Retina (tissue), 1 donor: ENCODE measurements around the gene PRR36.

Source experiments
- DNase-seq: peaks from one replicate; pipeline ENCODE4 v3.0.0-alpha.2; 2016

PRR36 gene

DNA sequence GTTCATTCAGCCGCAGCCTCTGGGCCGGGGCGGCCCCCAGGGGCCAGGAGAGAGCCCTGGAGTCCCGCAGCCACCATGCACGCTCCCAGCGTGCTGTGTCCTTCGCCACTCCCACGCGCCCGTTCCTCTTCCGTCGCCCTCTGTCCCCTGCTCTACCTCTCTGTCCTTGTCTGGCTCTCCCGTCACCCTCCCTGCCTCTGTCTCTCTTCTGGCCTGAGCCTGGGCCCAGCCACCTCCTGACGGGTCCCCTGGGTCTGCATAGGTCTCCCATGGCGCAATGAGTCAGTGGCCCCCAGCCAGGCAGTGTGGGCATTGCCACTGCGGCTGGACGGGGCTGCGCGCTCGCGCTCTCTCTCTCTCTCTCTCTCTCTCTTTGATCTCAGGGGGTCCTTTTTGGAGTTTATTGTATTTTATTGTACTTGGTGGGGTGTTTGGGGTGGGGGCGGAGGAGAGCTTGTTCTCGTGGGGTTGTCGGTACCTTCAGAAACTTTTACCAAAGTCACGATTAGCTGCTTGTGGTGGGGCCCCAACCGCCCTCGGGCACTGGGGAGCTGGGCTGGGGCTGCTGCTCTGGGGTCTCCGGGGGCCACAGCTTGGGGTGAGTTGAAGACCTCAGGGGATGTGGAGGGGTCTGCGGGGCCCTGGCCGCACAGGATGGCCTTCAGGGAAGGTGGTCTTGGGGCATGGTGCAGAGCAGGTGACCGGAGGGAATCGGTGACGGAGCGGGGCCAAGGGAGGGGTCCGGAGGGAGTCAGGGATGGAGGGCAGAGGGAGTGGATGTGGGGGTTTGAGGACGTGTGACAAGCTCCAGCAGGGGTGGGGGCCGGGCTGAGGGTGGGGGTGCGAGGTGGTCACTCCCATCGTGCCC lies 38.7 kb upstream of the PRR36 start:
- no peak for DNase-seq

DNA sequence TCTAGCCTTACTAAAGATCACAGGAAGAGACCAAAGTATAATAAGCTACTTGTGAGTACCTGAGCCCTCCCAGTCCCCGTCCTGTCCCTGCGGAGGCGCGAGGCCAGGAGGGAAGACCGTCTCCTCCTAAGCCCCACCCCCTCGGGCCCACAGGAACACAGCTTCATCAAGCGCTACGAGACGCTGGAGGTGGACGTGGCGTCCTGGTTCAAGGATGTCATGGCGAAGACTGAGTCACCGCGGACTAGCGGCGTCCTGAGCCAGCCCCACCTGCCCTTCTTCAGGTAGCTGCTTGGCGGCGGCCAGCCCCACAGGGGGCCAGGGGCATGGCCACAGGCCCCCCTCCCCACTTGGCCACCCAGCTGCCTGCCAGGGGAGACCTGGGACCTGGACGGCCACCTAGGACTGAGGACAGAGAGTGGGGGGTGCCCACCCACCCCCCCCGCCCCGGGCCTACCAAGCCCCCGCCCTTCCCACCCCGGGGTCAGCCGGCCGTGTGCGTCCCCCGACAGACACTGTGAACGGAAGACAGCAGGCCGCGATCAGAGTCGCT lies 38.0 kb upstream of the PRR36 start:
- no peak for DNase-seq

- DNase-seq, result no peak
Measured at GRCh38 chr19:7911508-7912143, 37.4 kb upstream of the PRR36 start.

DNA sequence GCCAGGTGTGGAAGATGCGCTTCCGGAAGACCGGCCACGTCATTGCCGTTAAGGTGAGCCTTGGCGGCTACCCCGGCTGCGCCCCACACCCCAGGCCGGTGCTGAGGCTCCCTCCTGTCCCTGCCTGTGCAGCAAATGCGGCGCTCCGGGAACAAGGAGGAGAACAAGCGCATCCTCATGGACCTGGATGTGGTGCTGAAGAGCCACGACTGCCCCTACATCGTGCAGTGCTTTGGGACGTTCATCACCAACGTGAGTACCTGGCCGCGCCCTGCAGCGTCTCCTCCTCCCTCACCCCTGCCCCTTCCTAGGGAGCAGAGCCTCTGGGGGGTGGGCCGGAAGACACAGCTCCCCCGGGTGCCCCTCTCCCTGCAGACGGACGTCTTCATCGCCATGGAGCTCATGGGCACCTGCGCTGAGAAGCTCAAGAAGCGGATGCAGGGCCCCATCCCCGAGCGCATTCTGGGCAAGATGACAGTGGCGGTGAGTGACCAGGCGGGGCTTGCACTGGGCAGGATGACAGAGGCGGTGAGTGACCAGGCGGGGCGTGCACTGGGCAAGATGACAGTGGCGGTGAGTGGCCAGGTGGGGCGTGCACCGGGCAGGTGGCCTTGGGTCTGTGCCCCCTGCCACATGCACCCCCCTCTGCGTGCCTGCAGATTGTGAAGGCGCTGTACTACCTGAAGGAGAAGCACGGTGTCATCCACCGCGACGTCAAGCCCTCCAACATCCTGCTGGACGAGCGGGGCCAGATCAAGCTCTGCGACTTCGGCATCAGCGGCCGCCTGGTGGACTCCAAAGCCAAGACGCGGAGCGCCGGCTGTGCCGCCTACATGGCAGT lies 36.4 kb upstream of the PRR36 start:
- DNase-seq, result no peak

GRCh38 chr19:7909471-7910067 lies 35.4 kb upstream of the PRR36 start:
- no peak for DNase-seq

DNA sequence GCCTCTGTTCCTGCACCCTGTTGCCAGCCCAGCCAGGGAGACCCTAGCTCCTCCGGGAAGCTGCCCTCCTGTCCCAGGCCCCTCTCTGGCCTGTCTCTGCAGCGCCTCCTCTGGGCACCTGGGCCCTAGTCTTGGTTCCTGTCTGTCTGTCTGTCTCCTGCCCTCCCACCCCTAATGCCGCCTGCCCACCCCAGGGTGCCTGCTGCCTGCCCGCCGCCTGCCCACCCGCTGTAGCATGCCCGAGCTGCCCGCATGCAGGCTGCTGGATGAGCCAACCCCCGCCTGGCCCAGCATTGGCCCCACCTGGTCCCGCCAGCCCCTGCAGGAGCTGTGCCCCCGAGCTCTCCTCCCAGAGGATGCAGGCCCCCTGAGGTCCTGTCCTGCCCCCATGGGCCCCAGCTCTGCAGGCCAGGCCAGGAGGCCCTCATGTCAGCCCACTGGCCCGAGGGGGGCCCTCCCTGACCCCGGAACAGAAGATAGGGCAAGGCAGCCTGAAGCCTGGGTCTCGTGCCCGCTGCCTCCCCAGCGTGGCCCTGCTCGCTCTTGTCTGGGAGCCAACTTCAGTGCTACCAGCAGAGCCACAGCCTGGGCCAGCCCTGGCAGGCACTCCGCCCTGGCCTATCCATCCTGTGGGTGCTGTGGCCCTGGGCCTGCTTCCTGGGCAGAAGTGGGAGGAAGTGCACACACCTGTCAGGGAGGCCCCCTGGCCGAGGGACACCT lies 34.7 kb upstream of the PRR36 start:
- DNase-seq, result no peak

- DNase-seq, result no peak
Measured at GRCh38 chr19:7908078-7908699, 34.0 kb upstream of the PRR36 start.

DNA sequence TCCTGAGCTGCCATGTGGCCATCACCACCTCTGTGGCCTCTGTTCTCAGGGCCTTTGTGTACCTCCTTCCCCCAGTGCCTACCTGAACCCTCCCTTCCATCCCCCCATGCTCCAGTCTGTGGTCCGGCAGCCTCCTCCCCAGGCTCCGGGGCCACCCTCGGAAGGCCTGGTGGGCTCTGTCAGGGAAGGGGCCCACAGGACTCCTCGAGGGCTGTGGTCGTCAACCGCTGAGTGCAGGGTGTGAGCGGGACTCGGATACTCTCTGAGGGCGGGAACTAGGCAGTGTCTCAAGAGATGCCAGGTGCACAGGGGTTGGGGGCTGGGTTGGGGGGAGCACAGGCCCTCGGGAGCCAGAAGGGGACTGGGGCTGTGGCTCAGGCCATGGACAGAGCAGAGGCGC lies 33.4 kb upstream of the PRR36 start:
- DNase-seq, result no peak

DNA sequence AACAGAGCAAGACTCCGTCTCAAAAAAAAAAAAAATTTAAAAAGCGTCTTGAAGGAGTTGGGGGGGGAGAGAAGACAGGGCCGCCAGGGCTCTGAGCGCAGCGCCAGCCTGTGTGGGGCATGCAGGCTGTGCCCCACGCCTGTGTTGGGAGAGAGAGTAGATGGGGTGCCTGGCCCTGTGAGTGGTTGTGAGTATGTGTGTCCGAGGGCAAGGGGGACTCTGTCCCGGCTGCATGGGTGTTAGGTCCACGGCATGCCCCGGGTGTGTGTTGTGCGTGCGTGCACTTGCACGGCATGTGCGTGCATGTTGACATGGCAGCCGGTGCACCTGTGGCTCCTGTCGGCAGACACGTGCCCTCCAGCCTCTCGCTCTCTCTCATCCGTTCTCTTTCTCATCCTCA lies 32.9 kb upstream of the PRR36 start:
- DNase-seq, result no peak

DNA sequence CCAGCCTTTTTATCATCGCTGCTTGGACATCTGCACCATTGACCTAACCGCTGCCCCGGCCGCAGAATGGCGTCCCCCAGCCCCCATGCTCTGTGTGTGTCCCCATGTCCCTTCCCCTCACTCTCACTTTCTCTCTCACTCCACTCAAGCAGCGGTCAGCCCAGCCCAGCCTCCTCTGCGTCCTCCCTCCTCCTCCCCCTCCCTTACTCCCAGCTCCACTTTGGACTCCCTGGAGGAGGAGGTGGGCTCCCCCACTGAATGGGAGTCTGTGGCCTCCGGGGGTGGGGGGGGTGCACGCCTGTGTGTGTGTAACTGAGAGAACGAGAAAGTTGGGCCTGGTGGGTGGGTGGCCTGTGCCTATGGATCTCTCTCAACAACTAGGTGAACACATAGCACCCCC lies 31.7 kb upstream of the PRR36 start:
- DNase-seq, result no peak

DNA sequence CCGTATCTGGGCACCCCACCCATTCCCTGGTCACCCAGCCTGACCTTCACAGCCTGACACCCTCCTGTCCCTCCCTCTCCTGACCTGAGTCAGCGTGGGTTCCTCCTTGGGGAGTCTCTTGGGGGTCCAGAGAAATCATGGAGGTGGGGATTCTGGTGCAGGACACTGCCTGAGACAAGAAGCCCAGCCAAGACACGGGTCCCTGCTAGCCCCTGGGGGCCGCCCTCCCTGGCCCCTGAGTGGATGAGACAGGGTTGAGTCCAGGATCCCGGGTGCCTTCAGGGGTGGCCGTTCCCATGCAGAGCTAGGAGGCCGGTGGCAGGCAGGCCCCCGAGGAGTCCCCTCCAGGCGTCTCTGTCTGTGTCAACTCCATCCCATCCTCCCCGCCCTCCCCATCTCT lies 31.1 kb upstream of the PRR36 start:
- no peak for DNase-seq

DNA sequence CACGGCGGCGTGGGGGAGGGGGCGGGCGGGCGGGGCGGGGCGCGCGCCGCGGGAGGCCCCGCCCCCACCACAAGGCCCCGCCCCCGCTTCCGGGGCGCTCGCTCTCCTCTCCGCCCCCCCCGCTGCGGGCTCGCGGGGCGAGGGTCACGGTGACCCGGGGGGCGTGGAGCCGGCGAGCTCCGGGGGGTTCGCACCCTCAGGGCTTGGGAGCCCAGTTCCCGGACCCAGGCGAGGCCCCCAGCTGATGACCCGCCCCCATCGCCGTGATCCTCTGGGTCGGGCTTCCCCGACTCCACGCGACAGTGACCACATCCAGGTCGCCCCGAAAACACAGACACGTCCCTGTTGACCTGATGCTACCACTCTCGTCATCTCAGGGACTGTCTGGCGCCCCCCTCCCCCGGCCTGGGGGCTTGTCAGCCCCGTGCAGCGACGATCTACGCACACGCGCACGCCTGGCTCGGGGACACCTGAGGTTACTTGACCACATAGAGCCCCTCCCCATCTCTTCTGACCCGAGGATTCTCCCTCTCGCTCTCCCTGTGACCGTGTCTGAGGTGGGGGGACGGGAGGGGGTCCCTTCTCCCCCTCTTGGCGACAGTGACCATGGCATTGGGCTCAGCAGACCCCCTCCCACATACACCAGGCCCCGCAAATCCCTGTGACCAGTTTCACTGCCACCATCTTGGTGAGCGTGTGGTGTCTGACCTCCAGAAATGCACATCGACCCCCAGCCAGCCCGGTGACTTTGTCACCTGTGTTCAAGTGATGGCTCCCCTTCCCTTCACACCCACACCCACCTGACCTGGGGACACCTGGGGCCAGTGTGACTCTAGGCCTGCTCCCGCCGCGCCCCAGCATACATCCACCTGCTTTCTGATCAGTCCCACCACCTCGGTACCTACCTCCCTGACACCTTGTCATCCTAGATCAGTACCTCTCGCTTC lies 30.2 kb upstream of the PRR36 start:
- peak; percentile 14 for DNase-seq

DNA sequence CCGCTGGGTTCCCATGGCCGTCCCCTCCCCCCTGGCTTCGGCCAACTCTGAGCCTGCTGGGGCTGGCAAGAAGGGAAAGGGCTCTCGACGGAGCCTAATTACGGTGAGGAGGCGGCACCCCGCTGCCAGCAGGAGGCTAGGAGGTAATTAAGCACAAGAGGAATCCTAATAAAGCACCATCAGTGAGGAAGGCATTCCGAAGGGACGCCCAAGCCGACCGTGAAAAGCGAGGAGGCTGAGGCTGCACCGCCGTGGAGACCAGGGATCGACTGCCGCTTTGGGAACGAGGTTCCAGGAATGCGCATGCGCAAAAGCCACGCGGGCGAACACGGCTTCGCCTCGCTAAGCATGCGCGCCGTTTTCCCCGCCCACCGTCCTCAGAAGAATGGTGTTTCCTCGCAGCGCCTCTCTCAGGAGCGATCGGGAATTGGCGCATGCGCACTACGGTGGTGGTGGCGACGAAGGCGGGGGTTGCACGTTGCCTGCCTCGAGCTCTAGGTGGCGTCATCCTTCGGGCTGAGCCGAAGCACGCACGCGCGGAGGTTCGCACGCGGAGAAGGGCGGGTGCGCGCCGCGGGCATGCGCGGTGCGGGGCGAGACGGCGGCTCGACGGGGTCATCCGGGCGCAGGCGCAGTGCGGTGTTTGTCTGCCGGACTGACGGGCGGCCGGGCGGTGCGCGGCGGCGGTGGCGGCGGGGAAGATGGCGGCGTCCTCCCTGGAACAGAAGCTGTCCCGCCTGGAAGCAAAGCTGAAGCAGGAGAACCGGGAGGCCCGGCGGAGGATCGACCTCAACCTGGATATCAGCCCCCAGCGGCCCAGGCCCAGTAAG lies 29.3 kb upstream of the PRR36 start, which contains the start of gene MAP2K7:
MAP2K7 (plus strand) TSS at position 634 of the 830 bp plus-strand sequence; CDS start at position 702, 68 bp downstream.
- DNase-seq, result peak; percentile 100

DNA sequence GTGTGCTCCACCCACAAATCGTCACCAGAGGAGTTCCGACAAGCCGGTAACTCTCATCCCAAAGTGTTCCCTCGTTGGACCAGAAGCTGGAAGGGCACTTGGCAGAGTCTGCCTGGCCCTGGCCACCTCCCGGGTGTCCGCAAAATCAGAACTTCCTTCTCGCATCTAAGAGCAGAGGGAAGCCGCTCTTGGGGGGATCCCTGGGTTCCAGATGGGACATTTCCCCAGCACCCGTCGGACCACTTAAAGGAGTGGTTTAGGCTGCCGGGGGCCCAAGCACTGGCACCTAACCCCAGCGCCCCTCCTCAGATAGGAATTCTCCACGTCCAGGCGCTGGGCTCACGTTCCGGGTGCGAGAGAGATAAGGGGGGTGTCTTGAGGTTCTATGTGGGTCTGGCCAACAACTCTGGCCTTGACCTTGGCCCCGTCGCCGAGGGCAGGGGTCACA lies 28.6 kb upstream of the PRR36 start:
- DNase-seq, result no peak

GRCh38 chr19:7901337-7901736 lies 27.1 kb upstream of the PRR36 start:
- no peak for DNase-seq

DNA sequence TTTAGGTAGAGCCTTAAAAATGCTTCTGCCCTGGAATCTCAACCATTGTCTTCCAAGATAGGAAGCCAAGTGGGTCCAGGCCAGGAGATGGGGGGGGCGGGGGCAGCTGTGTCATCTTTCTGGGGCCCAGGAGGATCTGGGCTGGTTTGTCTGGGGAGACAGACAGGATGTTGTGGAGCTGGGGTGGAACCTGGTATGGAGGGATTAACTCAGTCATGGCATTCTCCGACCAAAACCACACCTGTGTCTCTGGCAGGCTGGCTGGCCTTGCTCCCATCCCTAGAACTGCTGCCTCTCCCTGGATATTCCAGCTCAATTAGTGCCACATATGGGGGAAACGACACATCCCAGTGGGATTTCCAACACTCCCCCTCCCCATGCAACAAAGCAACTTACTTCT lies 26.7 kb upstream of the PRR36 start:
- no peak for DNase-seq

DNA sequence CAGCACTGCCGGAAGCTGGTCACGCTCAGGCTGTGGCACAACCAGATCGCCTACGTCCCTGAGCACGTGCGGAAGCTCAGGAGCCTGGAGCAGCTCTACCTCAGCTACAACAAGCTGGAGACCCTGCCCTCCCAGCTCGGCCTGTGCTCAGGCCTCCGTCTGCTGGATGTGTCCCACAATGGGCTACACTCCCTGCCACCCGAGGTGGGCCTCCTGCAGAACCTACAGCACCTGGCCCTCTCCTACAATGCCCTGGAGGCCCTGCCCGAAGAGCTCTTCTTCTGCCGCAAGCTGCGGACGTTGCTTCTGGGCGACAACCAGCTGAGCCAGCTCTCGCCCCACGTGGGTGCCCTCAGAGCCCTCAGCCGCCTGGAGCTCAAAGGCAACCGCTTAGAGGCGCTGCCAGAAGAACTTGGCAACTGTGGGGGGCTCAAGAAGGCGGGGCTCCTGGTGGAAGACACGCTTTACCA lies 26.2 kb upstream of the PRR36 start:
- DNase-seq, result no peak

DNA sequence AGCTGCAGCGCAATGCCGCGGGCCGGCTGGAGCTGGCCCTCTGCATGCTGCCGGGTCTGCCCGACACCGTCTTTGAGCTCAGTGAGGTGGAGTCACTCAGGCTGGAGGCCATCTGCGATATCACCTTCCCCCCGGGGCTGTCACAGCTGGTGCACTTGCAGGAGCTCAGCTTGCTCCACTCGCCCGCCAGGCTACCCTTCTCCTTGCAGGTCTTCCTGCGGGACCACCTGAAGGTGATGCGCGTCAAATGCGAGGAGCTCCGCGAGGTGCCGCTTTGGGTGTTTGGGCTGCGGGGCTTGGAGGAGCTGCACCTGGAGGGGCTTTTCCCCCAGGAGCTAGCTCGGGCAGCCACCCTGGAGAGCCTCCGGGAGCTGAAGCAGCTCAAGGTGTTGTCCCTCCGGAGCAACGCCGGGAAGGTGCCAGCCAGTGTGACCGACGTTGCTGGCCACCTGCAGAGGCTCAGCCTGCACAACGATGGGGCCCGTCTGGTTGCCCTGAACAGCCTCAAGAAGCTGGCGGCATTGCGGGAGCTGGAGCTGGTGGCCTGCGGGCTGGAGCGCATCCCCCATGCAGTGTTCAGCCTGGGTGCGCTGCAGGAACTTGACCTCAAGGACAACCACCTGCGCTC lies 25.7 kb upstream of the PRR36 start:
- DNase-seq, result no peak

DNA sequence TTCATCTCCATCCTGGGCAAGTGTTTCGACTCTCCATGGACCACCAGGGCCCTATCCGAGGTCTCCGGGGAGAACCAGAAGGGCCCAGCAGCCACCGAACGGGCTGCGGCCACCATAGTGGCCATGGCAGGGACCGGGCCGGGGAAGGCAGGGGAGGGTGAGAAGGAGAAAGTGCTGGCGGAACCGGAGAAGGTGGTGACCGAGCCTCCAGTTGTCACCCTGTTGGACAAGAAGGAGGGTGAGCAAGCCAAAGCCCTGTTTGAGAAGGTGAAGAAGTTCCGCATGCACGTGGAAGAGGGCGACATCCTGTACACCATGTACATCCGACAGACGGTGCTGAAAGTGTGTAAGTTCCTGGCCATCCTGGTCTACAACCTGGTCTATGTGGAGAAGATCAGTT lies 24.8 kb upstream of the PRR36 start:
- DNase-seq, result no peak
